Measurements from ENCODE around the gene SLC23A2.
"Not testable (repeated sequence)": the region's sequence is repeated elsewhere in the genome, so short reads cannot be mapped to it uniquely, and the experiment has no call there.

The SLC23A2 gene

DNA sequence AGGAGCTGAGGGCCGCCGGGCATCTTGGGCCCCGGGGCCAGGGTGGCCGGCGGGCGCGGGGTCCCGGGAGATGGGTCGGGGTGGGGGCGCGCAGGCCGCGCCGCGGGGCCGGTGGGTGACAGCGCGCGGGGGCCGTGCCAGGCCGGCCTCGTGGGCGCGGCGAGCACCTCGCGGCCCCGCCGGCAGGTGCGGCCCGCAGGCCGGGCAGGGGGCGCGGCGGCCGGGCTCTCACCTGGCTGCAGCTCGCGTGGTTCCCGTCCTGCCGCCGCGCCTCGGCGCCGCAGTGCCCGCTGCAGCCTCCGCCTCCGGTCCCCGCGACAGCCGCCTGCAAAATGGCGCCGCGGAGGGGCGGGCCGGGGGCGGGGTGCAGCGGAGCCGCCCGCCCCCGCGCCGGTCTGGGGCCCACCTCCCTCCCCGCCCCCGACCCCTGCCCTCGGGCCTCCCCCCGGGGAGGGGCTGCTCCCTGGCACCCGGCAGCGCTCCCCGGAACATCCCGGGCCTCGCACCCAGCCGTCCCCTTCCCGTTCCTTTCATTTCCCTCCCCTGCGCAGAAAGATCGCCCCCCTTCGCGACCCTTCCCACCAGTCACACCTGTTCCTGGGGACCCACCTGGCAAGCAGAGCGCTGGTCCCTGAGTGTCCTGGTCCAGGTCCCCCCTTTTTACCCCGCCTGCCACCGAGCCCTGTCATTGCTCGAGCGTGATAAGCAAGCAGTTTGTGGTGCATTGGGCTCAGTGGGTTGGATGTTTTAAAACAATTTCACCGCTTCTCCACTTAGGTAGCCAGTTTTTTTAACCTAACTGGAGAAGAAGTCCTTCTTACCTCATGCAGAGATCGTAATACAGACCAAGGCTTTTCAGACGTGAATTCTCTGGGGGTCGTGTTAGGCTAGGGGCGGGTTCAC, at the start of gene SLC23A2:
Gene SLC23A2, minus strand, starts transcription at position 337 of the 903 bp plus-strand sequence. CDS start 68,948 bp downstream, outside the sequence.
- H3K4me3 ChIP-seq (ENCODE audit: low read depth in 1 of 2, low read length in 2 of 2) = peak within 1 kb of the TSS; percentile 88 to 93
- H3K4me1 ChIP-seq (ENCODE audit: control insufficient read depth in 1 of 2, insufficient read depth in 2 of 2, low read length in 2 of 2) = peaks cover 3 to 15% of the 10 kb centered on the region in 2 donors
- H3K36me3 ChIP-seq (ENCODE audit: control insufficient read depth in 1 of 2, insufficient read depth in 2 of 2, low read length in 2 of 2) = no peaks in the 10 kb centered on the region
- no peaks in the 10 kb centered on the region for H3K27me3 ChIP-seq (ENCODE audit: low read depth, low read length)
- no peaks in the 10 kb centered on the region for H3K9me3 ChIP-seq (ENCODE audit: control insufficient read depth in 1 of 2, low read length in 2 of 2)
- H3K27ac ChIP-seq (ENCODE audit: low read length) = no peak within 1 kb of the TSS

DNA sequence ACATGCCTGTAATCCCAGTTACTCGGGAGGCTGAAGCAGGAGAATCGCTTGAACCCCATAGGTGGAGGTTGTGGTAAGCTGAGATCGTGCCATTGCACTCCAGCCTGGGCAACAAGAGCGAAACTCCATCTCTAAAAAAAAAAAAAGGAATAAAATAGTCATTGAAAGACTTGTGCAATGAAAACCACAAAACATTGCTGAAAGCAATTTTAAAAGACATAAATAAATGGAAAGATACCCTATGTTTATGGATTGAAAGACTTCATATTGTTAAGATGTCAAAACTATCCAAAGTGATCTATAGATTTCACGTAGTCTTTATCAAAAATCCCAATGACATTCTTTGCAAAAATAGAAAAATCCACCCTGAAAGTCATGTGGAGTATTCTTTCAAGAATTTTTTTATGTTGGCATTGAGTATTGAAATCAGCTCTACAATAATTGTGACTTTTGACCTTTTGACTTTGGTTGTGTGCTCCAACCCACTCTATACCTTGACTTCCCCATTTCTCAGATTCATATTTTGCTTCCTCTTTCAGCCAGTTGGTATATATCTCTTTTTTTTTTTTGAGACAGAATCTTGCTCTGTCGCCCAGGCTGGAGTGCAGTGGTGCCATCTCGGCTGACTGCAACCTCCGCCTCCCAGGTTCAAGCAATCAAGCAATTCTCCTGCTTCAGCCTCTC, 45.5 kb upstream of the SLC23A2 start:
- no peaks in the 10 kb centered on the region for H3K36me3 ChIP-seq (ENCODE audit: control insufficient read depth in 1 of 2, insufficient read depth in 2 of 2, low read length in 2 of 2)

DNA sequence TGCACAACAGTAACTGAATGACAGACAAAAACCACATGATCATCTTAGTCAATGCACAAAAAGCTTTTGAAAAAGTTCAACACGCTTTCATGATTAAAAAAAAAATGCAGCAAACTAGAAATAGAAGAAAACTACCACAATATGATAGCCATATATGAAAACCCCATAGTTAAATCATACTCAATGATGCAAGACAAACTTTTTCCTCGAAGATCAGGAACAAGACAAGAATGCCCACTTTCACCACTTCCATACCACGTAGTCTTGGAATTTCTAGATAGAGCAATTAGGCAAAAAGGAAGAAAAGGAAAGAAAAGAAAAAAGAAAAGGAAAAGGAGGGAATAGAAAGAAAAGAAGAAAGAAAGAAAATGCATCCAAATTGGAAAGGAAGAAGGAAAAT, 44.6 kb upstream of the SLC23A2 start:
- H3K27ac ChIP-seq (ENCODE audit: low read length) = no peak overlapping the region
- H3K4me1 ChIP-seq (ENCODE audit: control insufficient read depth in 1 of 2, insufficient read depth in 2 of 2, low read length in 2 of 2) = no peaks in the 10 kb centered on the region
- H3K4me3 ChIP-seq (ENCODE audit: low read depth in 1 of 2, low read length in 2 of 2) = no peak overlapping the region
- no peaks in the 10 kb centered on the region for H3K36me3 ChIP-seq (ENCODE audit: control insufficient read depth in 1 of 2, insufficient read depth in 2 of 2, low read length in 2 of 2)
- H3K27me3 ChIP-seq (ENCODE audit: low read depth, low read length) = no peaks in the 10 kb centered on the region
- H3K9me3 ChIP-seq (ENCODE audit: control insufficient read depth in 1 of 2, low read length in 2 of 2) = no peaks in the 10 kb centered on the region

More for the DNA sequence above, 45.5 kb upstream of the SLC23A2 start:
- no peaks in the 10 kb centered on the region for H3K4me1 ChIP-seq (ENCODE audit: control insufficient read depth in 1 of 2, insufficient read depth in 2 of 2, low read length in 2 of 2)
- H3K27me3 ChIP-seq (ENCODE audit: low read depth, low read length) = no peaks in the 10 kb centered on the region
- no peak overlapping the region for H3K27ac ChIP-seq (ENCODE audit: low read length)
- no peak overlapping the region for H3K4me3 ChIP-seq (ENCODE audit: low read depth in 1 of 2, low read length in 2 of 2)
- H3K9me3 ChIP-seq (ENCODE audit: control insufficient read depth in 1 of 2, low read length in 2 of 2) = no peaks in the 10 kb centered on the region

DNA sequence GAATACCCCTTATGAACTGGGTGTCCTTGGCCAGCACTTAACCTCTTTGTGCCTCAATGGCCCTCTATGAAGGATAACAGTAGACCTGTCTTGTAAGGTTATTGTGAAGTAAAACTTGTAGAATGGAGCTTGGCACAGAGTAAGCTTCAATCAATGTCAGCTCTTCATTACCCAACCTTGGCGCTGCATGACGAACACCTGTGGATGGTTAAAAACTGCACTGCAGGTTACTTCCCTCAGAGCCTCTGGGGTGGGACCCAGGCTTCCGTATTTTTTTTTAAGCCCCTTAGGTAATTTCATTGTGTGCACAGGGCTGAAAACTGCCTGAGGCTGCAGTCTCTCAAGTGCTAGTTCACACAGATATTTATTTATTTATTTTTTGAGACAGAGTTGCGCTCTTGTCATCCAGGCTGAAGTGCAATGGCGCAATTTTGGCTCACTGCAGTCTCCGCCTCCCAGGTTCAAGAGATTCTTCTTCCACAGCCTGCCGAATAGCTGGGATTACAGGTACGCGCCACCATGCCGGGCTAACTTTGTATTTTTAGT, 42.8 kb upstream of the SLC23A2 start:
- no peak overlapping the region for H3K4me3 ChIP-seq (ENCODE audit: low read depth in 1 of 2, low read length in 2 of 2)
- H3K9me3 ChIP-seq (ENCODE audit: control insufficient read depth in 1 of 2, low read length in 2 of 2) = no peaks in the 10 kb centered on the region
- H3K4me1 ChIP-seq (ENCODE audit: control insufficient read depth in 1 of 2, insufficient read depth in 2 of 2, low read length in 2 of 2) = no peaks in the 10 kb centered on the region
- no peak overlapping the region for H3K27ac ChIP-seq (ENCODE audit: low read length)
- no peaks in the 10 kb centered on the region for H3K36me3 ChIP-seq (ENCODE audit: control insufficient read depth in 1 of 2, insufficient read depth in 2 of 2, low read length in 2 of 2)
- no peaks in the 10 kb centered on the region for H3K27me3 ChIP-seq (ENCODE audit: low read depth, low read length)

DNA sequence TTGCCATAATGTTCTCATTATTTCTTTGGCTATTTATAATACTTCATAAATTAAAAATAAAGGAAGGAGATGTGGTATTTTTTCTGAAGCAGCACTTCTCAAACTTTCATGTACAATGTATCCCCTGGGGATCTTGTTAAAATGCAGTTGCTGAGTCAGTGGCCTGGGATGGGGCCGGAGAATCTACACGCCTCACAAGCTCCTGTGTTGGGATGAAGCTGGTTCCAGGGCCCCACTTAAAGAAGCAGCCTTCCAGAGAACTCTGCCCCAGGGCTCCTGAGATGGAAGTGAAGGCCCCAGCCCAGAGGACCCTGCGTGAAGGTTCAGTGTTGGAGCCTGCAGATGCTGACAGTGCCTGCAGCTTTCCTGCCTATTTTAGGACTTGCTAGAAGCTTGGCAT, 40.1 kb upstream of the SLC23A2 start:
- H3K27ac ChIP-seq (ENCODE audit: low read length) = no peak overlapping the region
- no peaks in the 10 kb centered on the region for H3K27me3 ChIP-seq (ENCODE audit: low read depth, low read length)
- H3K36me3 ChIP-seq (ENCODE audit: control insufficient read depth in 1 of 2, insufficient read depth in 2 of 2, low read length in 2 of 2) = no peaks in the 10 kb centered on the region
- no peaks in the 10 kb centered on the region for H3K9me3 ChIP-seq (ENCODE audit: control insufficient read depth in 1 of 2, low read length in 2 of 2)
- no peaks in the 10 kb centered on the region for H3K4me1 ChIP-seq (ENCODE audit: control insufficient read depth in 1 of 2, insufficient read depth in 2 of 2, low read length in 2 of 2)
- H3K4me3 ChIP-seq (ENCODE audit: low read depth in 1 of 2, low read length in 2 of 2) = no peak overlapping the region

DNA sequence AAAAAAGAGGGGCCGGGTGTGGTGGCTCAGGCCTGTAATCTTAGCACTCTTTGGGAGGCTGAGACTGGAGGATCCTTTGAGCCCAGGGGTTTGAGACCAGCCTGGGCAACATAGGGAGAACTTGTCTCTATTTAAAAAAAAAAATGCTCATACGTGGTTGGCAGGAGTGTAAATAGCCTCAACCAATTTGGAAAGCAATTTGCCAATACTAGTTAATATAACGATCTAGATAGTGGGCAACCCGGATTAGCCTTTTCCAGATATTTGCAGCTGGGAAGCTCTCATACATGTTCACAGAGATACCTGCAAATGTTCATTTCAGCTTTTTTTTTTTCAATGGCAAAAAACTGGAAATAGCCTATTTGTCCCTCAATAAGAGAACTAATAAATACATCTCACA, 39.0 kb upstream of the SLC23A2 start:
- H3K27ac ChIP-seq (ENCODE audit: low read length) = no peak overlapping the region
- no peaks in the 10 kb centered on the region for H3K36me3 ChIP-seq (ENCODE audit: control insufficient read depth in 1 of 2, insufficient read depth in 2 of 2, low read length in 2 of 2)
- H3K9me3 ChIP-seq (ENCODE audit: control insufficient read depth in 1 of 2, low read length in 2 of 2) = no peaks in the 10 kb centered on the region
- H3K27me3 ChIP-seq (ENCODE audit: low read depth, low read length) = no peaks in the 10 kb centered on the region
- H3K4me1 ChIP-seq (ENCODE audit: control insufficient read depth in 1 of 2, insufficient read depth in 2 of 2, low read length in 2 of 2) = no peaks in the 10 kb centered on the region
- H3K4me3 ChIP-seq (ENCODE audit: low read depth in 1 of 2, low read length in 2 of 2) = no peak overlapping the region

DNA sequence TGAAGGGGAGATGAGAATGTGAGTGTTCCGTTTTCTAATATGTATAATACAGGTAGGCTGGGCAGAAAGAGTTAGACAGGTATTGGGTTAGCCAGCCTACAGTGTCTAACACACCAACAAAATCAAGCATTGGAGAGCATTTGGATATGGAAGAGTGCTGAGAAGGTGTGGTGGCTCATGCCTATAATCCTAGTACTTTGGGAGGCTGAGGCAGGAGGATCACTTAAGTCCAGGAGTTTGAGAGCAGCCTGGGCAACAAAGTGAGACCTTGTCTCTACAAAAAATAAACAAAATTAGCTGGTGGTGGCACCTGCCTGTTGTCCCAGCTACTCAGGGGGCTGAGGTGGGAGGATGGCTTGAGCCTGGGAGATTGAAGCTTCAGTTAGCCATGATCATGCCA, 38.6 kb upstream of the SLC23A2 start:
- Histone ChIP-seq H3K4me1 (ENCODE audit: control insufficient read depth in 1 of 2, insufficient read depth in 2 of 2, low read length in 2 of 2) (no peaks in the 10 kb centered on the region), H3K9me3 (ENCODE audit: control insufficient read depth in 1 of 2, low read length in 2 of 2) (no peaks in the 10 kb centered on the region), H3K36me3 (ENCODE audit: control insufficient read depth in 1 of 2, insufficient read depth in 2 of 2, low read length in 2 of 2) (no peaks in the 10 kb centered on the region), H3K4me3 (ENCODE audit: low read depth in 1 of 2, low read length in 2 of 2) (no peak overlapping the region), H3K27me3 (ENCODE audit: low read depth, low read length) (no peaks in the 10 kb centered on the region), H3K27ac (ENCODE audit: low read length) (no peak overlapping the region)

DNA sequence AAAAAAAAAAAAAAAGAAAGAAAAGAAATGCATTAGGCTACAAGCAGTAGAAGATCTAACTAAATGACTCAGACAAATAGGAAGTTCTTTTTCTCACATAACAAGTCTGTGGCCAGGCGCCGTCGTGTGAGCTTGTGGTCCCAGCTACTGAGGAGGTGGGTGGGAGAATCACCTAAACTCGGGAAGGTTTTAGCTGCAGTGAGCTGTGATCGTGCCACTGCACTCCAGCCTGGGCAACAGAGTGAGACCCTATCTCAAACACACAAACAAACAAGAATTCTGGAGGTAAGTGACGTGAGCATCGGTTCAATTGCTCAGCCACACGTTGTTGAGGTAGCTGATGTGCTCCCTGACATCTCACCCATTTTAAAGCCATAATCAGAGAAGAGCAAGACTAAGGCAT, 37.9 kb upstream of the SLC23A2 start:
- H3K27me3 ChIP-seq (ENCODE audit: low read depth, low read length) = no peaks in the 10 kb centered on the region
- no peaks in the 10 kb centered on the region for H3K36me3 ChIP-seq (ENCODE audit: control insufficient read depth in 1 of 2, insufficient read depth in 2 of 2, low read length in 2 of 2)
- no peak overlapping the region for H3K27ac ChIP-seq (ENCODE audit: low read length)
- no peaks in the 10 kb centered on the region for H3K4me1 ChIP-seq (ENCODE audit: control insufficient read depth in 1 of 2, insufficient read depth in 2 of 2, low read length in 2 of 2)
- no peaks in the 10 kb centered on the region for H3K9me3 ChIP-seq (ENCODE audit: control insufficient read depth in 1 of 2, low read length in 2 of 2)
- no peak overlapping the region for H3K4me3 ChIP-seq (ENCODE audit: low read depth in 1 of 2, low read length in 2 of 2)

DNA sequence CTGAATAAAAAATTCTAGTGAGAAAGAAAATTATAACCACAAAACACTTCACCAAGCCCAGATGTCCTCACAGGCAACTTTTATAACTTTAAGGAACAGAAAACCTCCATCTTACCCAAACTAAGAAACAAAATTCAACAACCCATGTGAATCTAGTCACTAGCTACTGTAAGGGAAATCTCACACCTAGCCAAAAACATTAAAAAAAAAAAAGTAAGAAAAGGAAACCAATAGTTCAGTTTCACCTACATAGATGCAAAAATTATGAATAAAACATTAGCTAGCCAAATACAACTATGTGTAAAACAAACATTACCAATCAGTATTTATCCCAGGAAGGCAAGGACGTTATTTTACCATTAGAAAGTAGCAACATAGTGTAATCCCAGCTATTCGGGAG, 35.5 kb upstream of the SLC23A2 start:
- no peaks in the 10 kb centered on the region for H3K36me3 ChIP-seq (ENCODE audit: control insufficient read depth in 1 of 2, insufficient read depth in 2 of 2, low read length in 2 of 2)
- no peak overlapping the region for H3K4me3 ChIP-seq (ENCODE audit: low read depth in 1 of 2, low read length in 2 of 2)
- no peaks in the 10 kb centered on the region for H3K27me3 ChIP-seq (ENCODE audit: low read depth, low read length)
- H3K9me3 ChIP-seq (ENCODE audit: control insufficient read depth in 1 of 2, low read length in 2 of 2) = no peaks in the 10 kb centered on the region
- H3K27ac ChIP-seq (ENCODE audit: low read length) = no peak overlapping the region
- H3K4me1 ChIP-seq (ENCODE audit: control insufficient read depth in 1 of 2, insufficient read depth in 2 of 2, low read length in 2 of 2) = no peaks in the 10 kb centered on the region

DNA sequence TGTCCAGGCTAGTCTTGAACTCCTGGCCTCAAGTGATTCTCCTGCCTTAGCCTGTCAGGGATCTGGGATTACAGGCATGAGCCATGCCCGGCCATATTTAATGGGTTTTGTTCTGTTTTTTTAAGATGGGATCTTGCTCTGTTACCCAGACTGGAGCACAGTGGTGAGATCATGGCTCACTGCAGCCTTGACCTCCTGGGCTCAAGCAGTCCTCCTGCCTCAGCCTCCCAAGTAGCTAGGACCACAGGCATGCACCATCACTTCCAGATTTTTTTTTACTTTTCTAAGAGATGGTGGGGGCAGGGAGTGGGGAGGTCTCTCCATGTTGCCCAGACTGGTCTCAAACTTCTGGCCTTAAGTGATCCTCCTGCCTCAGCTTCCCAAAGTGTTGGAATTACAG, 34.2 kb upstream of the SLC23A2 start:
- not testable (repeated sequence) for H3K4me3 ChIP-seq (ENCODE audit: low read depth in 1 of 2, low read length in 2 of 2); H3K36me3 ChIP-seq (ENCODE audit: control insufficient read depth in 1 of 2, insufficient read depth in 2 of 2, low read length in 2 of 2); H3K27ac ChIP-seq (ENCODE audit: low read length); H3K4me1 ChIP-seq (ENCODE audit: control insufficient read depth in 1 of 2, insufficient read depth in 2 of 2, low read length in 2 of 2); H3K27me3 ChIP-seq (ENCODE audit: low read depth, low read length); H3K9me3 ChIP-seq (ENCODE audit: control insufficient read depth in 1 of 2, low read length in 2 of 2)

DNA sequence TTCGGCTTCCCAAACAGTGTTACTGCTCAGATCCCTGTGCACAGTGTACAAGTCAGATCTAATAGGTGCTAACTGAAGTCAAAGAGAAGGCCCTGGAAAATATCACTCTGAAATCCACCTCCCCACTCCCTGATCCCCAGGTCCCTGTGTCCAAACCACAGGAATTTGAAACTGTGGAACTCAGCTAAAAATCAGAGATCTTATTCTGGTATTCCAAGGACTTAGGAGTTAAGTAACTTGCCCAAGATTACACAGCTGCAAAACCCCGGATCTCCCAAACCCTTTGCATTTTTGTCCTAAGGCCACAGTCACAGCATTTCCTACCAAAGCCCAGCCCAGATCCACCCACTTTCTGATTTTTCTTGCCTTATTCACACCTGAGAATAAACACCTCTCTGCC, 32.3 kb upstream of the SLC23A2 start:
- Histone ChIP-seq H3K27ac (ENCODE audit: low read length) (no peak overlapping the region), H3K4me1 (ENCODE audit: control insufficient read depth in 1 of 2, insufficient read depth in 2 of 2, low read length in 2 of 2) (no peaks in the 10 kb centered on the region), H3K27me3 (ENCODE audit: low read depth, low read length) (no peaks in the 10 kb centered on the region), H3K9me3 (ENCODE audit: control insufficient read depth in 1 of 2, low read length in 2 of 2) (no peaks in the 10 kb centered on the region), H3K36me3 (ENCODE audit: control insufficient read depth in 1 of 2, insufficient read depth in 2 of 2, low read length in 2 of 2) (no peaks in the 10 kb centered on the region), H3K4me3 (ENCODE audit: low read depth in 1 of 2, low read length in 2 of 2) (no peak overlapping the region)

Data from muscle layer of duodenum (tissue), 2 donors.